EL (cell line): ENCODE measurements around the gene TSPAN31.

ENCODE experiments used
- DNase-seq: peaks from one replicate; pipeline ENCODE4 v3.0.0-alpha.2; 2016

The TSPAN31 gene

GRCh38 chr12:57722716-57723629 is 21.9 kb upstream of the TSPAN31 start:
- DNase-seq = no peak

- DNase-seq = no peak
Measured at GRCh38 chr12:57723630-57723962, 21.2 kb upstream of the TSPAN31 start.

GRCh38 chr12:57724003-57724935 is 20.6 kb upstream of the TSPAN31 start:
- no peak for DNase-seq

- DNase-seq = no peak
Measured at GRCh38 chr12:57724936-57725740, 19.7 kb upstream of the TSPAN31 start.

- no peak for DNase-seq
Measured at GRCh38 chr12:57725851-57726150, 19.0 kb upstream of the TSPAN31 start.

GRCh38 chr12:57726151-57726883 is 18.5 kb upstream of the TSPAN31 start:
- peak; percentile 91 for DNase-seq

GRCh38 chr12:57726884-57727757 is 17.7 kb upstream of the TSPAN31 start:
- no peak for DNase-seq

GRCh38 chr12:57727758-57728395 is 17.0 kb upstream of the TSPAN31 start:
- no peak for DNase-seq

- DNase-seq = no peak
Measured at GRCh38 chr12:57729321-57729844, 15.5 kb upstream of the TSPAN31 start.

GRCh38 chr12:57730336-57731067 is 14.3 kb upstream of the TSPAN31 start:
- no peak for DNase-seq

- DNase-seq = no peak
Measured at GRCh38 chr12:57731411-57732080, 13.3 kb upstream of the TSPAN31 start.

GRCh38 chr12:57732270-57732669 is 12.6 kb upstream of the TSPAN31 start:
- no peak for DNase-seq

GRCh38 chr12:57732726-57733593 is 11.9 kb upstream of the TSPAN31 start:
- DNase-seq = no peak

GRCh38 chr12:57733928-57734327 is 10.9 kb upstream of the TSPAN31 start:
- no peak for DNase-seq

GRCh38 chr12:57734591-57734990 is 10.2 kb upstream of the TSPAN31 start:
- DNase-seq = peak; percentile 66

- no peak for DNase-seq
Measured at GRCh38 chr12:57735198-57735855, 9.5 kb upstream of the TSPAN31 start.

- peak; percentile 65 for DNase-seq
Measured at GRCh38 chr12:57735952-57736740, 8.7 kb upstream of the TSPAN31 start.
